ENCODE results near the gene SPPL2C.

DNA sequence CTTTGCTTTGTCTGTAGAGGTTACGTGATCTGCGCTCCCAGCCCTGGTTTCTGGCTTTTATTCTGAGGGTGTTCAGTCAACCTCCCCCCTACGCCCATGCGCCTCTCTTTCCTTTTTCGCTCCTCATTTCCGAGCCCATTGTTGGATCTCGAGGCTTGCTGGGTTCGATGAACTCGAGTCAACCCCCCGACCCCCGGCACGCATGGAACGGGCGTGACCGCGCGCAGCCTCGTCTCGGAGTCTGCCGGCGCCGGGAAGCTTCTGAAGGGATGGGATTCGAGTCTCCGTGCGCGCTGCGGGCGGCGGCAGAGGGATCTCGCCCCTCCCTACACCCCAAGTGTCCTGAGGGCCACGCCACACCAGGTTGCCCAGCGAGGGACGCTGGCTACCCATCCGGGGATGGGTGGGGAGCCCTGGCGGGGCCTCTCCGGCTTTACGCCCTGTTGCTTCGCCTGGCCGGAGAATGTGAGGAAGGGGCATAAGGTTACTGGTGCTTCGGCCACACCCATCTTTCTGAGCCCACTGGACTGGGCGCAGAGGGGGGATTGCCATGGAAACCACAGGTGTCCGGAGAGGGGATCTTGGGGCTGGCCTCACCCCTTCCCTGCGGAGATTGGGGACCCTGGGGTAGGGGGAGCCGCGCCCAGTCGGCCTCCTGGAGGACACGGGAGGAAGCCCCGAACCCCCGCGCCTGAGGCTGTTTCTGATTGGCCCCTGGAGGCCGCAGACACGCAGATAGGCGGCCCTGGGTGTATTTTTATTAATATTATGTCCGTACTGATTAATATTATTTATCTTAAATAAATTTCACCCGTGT lies 51.5 kb downstream of the SPPL2C start:
- TF ChIP-seq, protein P1, sequence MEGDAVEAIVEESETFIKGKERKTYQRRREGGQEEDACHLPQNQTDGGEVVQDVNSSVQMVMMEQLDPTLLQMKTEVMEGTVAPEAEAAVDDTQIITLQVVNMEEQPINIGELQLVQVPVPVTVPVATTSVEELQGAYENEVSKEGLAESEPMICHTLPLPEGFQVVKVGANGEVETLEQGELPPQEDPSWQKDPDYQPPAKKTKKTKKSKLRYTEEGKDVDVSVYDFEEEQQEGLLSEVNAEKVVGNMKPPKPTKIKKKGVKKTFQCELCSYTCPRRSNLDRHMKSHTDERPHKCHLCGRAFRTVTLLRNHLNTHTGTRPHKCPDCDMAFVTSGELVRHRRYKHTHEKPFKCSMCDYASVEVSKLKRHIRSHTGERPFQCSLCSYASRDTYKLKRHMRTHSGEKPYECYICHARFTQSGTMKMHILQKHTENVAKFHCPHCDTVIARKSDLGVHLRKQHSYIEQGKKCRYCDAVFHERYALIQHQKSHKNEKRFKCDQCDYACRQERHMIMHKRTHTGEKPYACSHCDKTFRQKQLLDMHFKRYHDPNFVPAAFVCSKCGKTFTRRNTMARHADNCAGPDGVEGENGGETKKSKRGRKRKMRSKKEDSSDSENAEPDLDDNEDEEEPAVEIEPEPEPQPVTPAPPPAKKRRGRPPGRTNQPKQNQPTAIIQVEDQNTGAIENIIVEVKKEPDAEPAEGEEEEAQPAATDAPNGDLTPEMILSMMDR (IDR thresholded peaks at IDR 0.05; ENCODE audit: low read length), result no peak
- no peak for TF ChIP-seq EZH2 (IDR thresholded peaks at IDR 0.05; ENCODE audit: borderline replicate concordance, low read length)

Measured in OCI-LY1 (cell line).